ENCODE data around the gene STAT5A.
"Not testable (repeated sequence)": the region's sequence is repeated elsewhere in the genome, so short reads cannot be mapped to it uniquely, and the experiment has no call there.

STAT5A gene

DNA sequence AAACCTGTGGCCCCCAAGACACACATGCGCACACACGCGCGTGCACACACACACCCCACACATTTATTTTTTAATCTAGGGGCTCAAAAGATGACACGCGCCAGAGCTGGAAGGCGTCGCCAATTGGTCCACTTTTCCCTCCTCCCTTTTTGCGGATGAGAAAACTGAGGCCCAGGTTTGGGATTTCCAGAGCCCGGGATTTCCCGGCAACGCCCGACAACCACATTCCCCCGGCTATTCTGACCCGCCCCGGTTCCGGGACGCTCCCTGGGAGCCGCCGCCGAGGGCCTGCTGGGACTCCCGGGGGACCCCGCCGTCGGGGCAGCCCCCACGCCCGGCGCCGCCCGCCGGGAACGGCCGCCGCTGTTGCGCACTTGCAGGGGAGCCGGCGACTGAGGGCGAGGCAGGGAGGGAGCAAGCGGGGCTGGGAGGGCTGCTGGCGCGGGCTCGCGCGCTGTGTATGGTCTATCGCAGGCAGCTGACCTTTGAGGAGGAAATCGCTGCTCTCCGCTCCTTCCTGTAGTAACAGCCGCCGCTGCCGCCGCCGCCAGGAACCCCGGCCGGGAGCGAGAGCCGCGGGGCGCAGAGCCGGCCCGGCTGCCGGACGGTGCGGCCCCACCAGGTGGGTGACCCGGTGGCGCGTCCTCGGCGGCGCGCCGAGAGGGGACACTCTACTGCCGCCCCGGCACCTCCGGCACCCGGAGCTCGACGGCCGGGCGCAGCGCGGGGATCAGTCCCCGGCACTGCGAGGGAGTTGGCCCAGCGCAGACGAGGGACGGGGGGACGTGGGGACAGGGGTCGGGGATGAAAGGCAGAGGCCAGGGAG is at the start of gene STAT5A:
Gene STAT5A, plus strand, starts transcription at position 522 of the 826 bp plus-strand sequence. CDS start 914 bp downstream, outside the sequence.
- peak; percentile 81 for DNase-seq (ENCODE audit: low spot score)

DNA sequence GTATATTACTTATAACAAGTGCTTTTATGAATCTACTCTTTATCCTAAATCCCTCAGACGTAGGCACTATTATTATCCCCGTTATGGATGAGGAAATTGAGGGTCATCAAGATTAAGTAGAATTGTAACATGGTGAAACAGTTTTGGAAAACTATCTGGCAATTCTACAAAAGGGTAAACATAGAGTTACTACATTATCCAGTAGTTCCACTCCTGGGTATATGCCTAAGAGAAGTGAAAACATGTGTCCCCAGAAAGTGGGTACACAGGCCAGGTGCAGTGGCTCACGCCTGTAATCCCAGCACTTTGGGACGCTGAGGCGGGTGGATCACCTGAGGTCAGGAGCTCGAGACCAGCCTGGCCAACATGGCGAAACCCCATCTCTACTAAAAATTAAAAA is 48.7 kb upstream of the STAT5A start:
- DNase-seq (ENCODE audit: low spot score): not testable (repeated sequence)

DNA sequence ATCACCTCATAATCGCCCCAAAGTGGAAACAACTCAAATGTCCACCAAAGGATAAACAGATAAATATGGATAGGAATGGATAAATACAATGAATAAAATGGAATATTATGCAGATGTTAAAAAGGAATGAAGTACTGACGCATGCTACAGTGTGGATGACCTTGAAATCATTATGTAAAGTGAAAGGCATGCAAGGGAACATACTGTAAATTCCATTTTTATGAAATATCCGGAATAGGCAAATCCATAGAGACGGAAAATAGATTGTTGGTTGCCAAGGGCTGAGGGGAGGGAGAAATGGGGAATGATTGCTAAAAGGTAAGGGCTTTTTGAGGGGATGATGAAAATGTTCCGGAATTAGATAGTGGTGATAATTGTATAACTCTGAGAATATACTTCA is 48.1 kb upstream of the STAT5A start:
- no peak for DNase-seq (ENCODE audit: low spot score)

DNA sequence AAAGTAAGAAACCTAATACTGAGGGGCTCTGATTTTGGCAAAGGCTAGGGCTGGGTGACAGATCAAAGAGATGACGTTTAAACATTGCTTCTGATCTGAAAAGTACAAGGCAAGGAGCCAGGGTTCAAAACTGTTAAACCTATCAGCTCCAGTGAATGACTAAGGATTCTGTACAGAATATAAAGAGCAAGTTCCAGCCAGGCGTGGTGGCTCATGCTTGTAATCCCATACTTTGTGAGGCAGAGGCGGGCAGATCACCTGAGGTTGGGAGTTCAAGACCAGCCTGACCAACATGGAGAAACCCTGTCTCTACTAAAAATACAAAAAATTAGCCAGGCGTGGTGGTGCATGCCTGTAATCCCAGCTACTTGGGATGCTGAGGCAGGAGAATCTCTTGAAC is 47.4 kb upstream of the STAT5A start:
- DNase-seq (ENCODE audit: low spot score): not testable (repeated sequence)

DNA sequence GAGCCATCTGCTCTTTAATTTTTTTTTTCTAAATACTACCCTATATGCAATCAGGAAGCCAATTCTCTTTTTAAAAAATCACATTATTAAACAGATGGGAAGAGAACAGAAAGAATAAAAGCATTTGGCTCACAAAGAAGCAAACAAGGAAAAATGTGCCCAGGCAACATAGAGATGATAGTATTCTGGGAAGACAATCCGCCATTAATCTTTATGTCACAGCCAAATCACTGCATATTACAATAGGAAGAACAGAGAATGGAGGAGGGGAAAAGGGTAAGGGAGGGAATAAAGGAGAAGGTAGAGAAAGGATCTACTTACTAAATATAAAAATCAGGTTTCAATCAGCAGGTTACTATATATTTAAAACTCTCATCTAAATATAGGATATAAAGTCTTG is 46.4 kb upstream of the STAT5A start:
- DNase-seq (ENCODE audit: low spot score): no peak

DNA sequence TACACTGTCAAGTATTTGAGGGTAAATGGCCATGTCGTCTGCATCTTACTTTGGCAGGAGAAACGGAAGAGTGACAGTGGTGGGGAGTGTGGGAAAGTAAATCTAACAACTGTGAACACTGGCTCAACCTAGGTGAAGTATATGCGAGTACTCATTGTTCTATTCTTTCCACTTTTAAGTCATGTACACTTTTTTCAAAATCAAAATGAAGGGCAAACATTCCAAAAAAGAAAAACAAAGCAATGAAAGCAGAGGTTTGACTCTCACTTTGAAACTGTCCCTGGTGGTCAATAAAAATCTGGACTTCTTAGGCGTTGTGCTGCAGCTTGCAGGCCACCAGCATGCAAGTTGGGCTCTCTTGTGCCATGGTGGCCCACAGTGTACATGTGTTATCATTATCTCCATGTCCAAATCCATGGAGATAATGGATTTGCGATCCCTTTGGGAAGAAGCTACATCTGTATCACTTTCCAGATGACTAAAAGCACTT is 44.8 kb upstream of the STAT5A start:
- DNase-seq (ENCODE audit: low spot score): no peak

DNA sequence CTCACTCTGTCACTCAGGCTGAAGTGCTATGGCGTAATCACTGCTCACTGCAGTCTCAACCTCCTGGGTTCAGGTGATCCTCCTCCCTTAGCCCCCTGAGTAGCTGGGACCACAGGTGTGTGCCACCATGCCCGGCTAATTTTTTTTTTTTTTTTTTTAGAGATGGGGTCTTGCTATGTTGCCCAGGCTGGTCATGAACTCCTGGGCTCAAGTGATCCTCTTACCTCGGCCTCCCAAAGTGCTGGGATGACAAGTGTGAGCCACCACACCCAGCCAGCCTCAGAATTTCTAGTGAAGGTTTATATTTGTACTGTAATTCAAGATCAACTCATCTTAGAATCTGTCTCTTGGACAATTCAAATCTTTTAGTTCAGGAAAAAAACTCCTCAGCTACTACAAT is 44.2 kb upstream of the STAT5A start:
- DNase-seq (ENCODE audit: low spot score): not testable (repeated sequence)

DNA sequence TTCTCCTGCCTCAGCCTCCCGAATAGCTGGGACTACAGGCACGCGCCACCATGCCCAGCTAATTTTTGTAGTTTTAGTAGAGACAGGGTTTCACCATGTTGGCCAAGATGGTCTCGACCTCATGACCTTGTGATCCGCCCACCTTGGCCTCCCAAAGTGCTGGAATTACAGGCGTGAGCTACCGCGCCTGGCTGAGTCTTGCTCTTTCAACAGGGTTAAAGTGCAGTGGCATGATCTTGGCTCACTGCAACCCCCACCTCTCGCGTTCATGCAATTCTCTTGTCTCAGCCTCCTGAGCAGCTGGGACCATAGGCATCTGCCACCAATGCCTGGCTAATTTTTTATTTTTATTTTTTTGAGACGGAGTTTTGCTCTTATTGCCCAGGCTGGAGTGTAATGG is 43.1 kb upstream of the STAT5A start:
- not testable (repeated sequence) for DNase-seq (ENCODE audit: low spot score)

DNA sequence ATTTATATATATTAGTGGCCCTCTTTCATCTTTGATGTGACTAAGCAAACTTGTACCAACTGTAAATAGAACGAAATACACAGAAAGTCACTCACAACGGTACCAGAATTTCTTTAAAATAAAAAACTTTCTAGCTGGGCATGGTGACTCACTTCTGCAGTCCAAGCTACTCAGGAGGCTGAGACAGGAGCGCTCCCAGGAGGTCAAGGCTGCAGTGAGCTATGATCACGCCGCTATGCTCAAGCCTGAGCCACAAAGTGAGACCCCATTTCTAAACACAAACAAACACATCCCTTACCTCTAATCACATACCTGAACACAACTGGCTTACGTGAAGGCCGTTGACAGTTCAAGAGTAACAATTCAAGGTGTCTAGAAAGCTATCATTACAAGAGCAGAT is 41.8 kb upstream of the STAT5A start:
- DNase-seq (ENCODE audit: low spot score): no peak

DNA sequence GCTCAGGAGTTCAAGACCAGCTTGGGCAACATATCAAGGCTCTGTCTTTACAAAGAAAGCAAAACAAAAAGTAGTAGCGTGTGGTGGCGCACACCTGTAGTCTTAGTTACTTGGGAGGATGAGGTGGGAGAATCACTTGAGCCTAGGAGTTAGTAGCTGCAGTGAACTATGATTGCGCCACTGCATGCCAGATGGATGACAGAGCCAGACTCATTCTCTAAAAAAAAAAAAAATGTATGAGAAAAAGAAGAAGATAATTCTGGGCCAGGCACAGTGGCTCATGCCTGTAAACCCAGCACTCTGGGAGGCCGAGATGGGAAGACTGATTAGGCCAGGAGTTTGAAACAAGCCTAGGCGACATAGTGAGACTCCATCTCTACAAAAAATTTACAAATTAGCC is 40.6 kb upstream of the STAT5A start:
- DNase-seq (ENCODE audit: low spot score): no peak

DNA sequence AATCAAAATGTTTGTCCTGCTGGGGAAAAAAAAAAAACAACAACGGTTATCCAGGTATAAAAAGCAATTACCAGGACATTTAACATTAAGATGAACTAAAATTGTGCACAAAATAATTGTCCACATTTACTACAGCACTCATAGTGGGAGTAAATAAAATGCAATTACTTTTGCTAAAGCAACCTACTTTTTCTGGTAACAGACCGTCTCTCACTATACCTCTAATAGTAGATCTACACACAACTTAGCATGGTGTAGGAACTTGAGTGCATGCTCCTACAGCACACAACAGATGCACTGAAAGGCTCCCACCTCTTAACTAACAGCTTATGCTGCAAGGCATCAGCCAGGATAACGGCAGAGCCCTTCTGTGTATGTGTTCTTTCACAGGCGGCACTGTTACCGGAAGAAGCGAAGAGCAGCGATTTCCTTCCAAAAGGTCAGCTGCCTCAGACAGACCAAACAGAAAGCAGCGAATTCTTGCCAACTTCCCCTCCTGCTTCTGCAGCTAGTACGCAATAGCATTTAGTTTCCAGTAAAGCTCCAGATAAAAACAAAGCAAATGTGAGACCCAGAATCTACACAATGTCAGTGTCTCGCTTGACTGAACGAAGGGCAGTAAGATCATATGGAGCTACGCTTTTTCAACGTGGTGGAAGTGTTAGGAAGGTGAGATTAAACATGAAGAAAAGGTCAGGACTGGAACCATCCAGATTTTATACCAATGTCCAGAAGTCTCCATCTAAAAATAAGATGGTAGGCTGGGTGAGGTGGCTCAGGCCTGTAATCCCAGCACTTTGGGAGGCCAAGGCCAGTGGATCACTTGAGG is 39.7 kb upstream of the STAT5A start:
- DNase-seq (ENCODE audit: low spot score): peak; percentile 82

DNA sequence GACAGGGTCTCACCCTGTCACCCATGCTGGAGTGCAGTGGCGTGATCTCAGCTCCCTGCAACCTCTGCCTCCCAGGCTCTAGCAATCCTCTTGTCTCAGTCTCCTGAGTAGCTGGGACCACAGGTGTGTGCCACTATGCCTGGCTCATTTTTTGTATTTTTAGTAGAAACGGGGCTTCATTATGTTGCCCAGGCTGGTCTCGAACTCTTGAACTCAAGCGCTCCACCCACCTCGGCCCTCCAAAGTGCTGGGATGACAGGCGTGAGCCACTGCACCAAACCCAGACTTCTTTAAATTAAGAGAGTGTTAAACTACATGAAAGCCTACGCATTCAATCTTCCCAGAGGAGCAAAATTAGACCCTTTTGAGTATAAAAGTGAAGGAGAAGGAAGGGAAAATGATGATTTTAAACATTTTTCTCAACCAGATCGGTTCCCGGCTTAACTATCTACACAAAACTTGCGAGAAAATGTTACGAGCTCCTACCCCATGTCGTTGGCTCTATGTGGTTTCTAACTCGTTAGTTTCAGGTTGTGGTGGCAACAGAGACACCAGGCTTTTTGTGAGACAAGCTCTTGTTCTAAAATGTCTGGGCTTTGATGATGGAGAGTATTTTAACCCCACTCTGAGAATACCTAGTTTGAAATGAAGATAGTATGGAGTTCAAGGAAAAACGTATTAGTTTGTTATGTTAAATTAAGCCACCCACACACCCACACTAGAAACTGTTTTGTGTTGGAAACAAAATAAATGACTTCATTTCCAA is 38.4 kb upstream of the STAT5A start:
- DNase-seq (ENCODE audit: low spot score): no peak

DNA sequence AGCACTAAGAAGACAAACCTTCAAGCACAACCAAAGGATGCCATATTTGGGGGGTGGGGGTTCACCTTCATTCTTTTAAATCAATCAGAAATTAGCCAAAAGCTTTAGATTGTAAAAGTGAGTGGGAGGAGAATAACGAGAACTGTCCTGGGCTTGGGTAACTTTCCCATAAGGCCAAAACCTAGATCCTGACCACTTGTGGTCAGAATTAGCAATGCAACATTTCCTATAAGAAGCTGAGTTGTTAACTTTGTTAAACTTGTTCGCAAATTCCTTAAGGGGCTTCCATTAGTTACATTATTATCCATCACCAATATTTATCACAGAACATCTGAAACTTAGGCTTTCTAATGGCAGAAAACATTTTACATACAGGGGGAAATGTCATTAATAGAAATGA is 37.2 kb upstream of the STAT5A start:
- DNase-seq (ENCODE audit: low spot score): no peak

DNA sequence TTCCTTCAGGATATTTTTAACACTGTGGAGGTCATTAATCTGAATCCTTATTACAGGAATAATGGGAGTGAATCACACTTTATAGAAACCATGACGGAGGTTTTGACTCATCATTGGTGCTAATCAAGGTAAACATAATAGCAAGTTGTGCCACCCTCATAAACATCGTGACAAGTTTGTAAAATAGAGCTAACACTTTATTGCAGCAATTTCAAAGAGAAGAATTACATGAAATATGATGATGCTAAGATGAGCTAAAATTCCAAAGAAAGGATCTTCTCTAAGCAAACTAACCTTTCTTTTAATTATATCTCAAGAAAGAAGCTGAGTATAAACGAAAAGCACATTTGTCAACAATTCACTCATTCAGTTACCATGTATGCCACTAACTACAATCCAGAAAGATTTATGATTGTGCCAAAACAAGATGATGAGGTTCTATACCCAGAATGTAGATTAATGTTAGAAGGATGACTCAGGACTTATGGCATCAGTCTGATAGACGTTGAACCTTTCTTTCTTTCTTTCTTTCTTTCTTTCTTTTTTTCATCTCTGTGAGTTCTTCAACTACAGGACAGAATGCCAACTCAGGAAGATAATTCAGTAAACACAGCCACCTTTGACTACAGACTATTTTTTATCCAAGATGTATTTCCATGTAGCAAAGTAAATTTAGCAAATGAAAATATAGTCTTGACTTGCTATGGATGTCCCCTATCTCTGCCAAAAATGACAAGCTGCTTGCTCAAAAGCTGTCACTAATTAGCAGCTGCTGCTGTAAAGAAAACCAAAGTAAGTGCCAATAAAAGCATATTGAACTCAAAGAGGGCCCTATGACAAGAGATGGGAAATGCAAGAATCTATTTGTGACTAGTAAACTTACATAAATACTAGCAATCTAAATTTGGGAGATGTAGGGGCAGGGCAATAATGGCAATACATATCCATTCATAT is 35.4 kb upstream of the STAT5A start:
- DNase-seq (ENCODE audit: low spot score): no peak

DNA sequence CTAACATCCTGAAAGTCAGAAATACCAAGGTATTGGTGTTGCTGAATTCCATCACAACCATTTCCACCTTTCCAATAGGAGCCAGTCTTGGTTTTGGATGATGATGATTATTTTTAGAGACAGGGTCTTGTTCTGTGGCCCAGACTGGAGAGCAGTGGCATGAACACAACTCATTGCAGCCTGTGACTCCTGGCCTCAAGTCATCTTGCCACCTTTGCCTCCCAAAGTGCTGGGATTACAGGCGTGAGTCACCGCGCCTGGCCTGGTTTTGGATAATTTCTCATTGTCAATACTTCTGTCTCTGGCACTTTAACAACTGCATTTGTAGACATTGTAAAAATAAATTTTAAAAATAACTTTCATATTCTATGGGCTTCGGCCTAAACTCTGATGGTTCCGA is 34.7 kb upstream of the STAT5A start:
- DNase-seq (ENCODE audit: low spot score): no peak

DNA sequence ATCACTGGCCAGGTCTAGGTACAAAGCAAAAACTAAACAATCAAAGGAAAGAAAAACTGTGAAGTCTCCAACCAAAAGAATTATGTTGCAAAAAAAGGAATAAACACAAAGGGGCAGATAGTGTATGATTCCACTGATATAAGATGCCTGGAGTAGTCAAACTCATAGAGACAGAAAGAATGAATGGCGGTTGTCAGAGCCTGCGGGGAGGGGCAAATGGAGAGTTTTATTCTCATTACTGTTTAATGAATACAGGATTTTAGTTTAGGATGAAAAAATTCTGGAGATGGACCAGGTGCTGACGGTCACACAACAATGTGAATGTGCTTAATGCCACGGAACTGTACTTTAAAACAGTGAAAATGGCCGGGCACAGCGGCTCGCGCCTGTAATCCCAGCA is 32.9 kb upstream of the STAT5A start:
- DNase-seq (ENCODE audit: low spot score): no peak

DNA sequence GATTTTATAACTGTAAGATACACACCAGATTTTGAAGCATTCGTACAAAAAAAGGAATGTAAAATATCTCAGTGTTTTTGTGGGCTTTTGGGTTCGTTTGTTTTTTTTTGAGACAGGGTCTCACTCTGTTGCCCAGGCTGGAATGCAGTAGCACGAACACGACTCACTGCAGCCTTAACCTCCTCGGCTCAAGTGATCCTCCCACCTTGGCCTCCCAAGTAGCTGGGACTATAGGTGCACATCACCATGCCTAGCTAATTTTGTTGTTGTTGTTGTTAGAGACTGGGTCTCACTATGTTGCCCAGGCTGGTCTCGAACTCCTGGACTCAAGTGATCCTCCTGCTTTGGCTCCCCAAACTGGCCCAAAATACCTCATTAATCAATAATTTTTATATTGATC is 28.0 kb upstream of the STAT5A start:
- DNase-seq (ENCODE audit: low spot score): no peak

DNA sequence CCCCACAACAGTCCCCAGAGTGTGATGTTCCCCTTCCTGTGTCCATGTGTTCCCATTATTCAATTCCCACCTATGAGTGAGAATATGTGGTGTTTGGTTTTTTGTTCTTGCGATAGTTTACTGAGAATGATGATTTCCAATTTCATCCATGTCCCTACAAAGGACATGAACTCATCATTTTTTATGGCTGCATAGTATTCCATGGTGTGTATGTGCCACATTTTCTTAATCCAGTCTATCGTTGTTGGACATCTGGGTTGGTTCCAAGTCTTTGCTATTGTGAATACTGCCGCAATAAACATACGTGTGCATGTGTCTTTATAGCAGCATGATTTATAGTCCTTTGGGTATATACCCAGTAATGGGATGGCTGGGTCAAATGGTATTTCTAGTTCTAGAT is 23.9 kb upstream of the STAT5A start:
- not testable (repeated sequence) for DNase-seq (ENCODE audit: low spot score)

DNA sequence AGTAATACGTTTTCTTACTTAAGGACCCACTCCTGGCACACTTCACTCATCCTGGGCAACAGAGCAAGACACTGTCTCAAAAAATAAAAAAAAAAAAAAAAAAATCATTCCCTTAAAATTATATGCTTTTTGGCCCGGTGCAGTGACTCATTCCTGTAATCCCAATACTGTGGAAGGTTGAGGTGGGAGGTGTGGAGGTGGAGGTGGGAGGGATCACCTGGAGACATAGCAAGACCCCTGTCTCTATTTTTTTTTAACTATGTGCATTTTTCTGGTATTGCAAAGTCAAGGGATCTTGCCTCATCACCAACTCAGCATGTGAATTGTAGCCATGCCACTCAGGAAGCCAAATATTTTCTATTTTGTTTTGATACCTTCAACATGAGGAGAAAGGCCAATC is 21.8 kb upstream of the STAT5A start:
- DNase-seq (ENCODE audit: low spot score): no peak

DNA sequence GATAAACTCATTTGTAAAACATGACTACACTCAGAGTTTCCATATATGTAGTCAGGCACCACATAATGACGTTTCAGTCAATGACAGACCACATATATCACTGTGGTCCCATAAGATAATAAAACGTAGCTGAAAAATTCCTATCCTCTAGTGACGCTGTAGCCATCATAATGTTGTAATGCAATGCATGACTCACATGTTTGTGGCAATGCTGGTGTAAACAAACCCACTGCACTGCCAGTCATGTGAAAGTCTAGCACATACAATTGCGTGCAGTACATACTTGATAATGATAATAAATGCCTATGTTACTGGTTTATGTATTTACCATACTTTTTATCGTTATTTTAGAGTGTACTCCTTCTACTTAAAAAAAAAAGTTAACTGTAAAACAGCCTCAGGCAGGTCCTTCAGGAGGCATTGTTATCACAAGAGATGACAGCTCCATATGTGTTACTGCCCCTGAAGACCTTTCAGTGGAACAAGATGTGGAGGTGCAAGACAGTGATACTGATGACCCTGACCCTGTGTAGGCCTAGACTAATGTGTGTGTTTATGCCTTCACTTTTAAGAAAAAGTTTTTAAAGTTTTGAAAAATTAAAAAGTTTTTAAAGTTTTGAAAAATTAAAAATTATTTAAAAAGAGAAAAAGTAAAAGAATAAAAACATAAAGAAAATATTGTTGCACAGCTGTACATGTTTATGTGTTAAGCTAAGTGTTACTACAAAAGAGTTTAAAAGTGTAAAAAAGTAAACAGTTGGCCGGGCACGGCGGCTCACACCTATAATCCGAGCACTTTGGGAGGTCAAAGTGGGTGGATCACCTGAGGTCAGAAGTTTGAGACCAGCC is 21.2 kb upstream of the STAT5A start:
- no peak for DNase-seq (ENCODE audit: low spot score)
